CD14-positive monocyte (primary cell): ENCODE measurements around the gene NOL6. TPM values are rescaled to one million over a fixed set of nuclear protein-coding genes. Genes with fewer than 3 reads are reported as not detected.
A peak's percentile ranks its signal among the peaks of the same experiment; 100 is the strongest.

ENCODE experiments used
- DNase-seq, 3 donors: peaks; one replicate each; pipeline ENCODE4 v3.0.0-alpha.2; 2011 to 2022
- H2AFZ ChIP-seq: 2 replicates; pipeline ENCODE4 v1.6.0; 2012; ENCODE audit warnings: mild to moderate bottlenecking, low read depth, low read length, inconsistent platforms; ENCODE audit not compliant: insufficient read depth, poor library complexity, severe bottlenecking
- H3K27ac ChIP-seq, 2 donors: 1 replicate in 1 of 2; 2 replicates in 1 of 2; pipeline ENCODE4 v1.5.1; 2012 to 2013; ENCODE audit warnings: low read length in 2 of 2, control low read depth in 1 of 2, inconsistent platforms in 1 of 2, low read depth in 1 of 2, mild to moderate bottlenecking in 1 of 2
- H3K27me3 ChIP-seq, 2 donors: one replicate each; pipeline versions ENCODE4 v1.6.0 to v1.6.1; 2011 to 2013; ENCODE audit warnings: low read length in 2 of 2; ENCODE audit not compliant: control insufficient read depth in 2 of 2, insufficient read depth in 2 of 2
- H3K36me3 ChIP-seq, 2 donors: replicated peaks in 1 of 2; 1 replicate in 1 of 2; 2 replicates in 1 of 2; pipeline versions ENCODE4 v1.5.1 to v1.6.1; 2012 to 2013; ENCODE audit warnings: low read length in 2 of 2, control low read depth in 1 of 2, inconsistent platforms in 1 of 2, mild to moderate bottlenecking in 1 of 2; ENCODE audit not compliant: insufficient read depth in 2 of 2, control insufficient read depth in 1 of 2
- H3K4me1 ChIP-seq, 2 donors: 1 replicate in 1 of 2; 2 replicates in 1 of 2; pipeline versions ENCODE4 v1.5.1 to v1.6.1; 2012 to 2013; ENCODE audit warnings: low read length in 2 of 2, control low read depth in 1 of 2, inconsistent platforms in 1 of 2, mild to moderate bottlenecking in 1 of 2, moderate library complexity in 1 of 2; ENCODE audit not compliant: insufficient read depth in 2 of 2, control insufficient read depth in 1 of 2
- H3K4me2 ChIP-seq: replicated peaks from 2 replicates; pipeline ENCODE3; 2012; ENCODE audit warnings: low read length, moderate library complexity, mild to moderate bottlenecking; ENCODE audit not compliant: poor library complexity, severe bottlenecking; ENCODE audit errors: extremely low read depth
- H3K4me3 ChIP-seq, 3 experiments: fragments of 200-600 bp in 1 of 3; sonication (generic) in 1 of 3; replicated peaks in 1 of 3; 1 replicate in 2 of 3; 2 replicates in 1 of 3; pipeline ENCODE4 v1.5.1; 2011 to 2013; ENCODE audit warnings: low read length in 3 of 3, mild to moderate bottlenecking in 3 of 3, control low read depth in 2 of 3, low read depth in 2 of 3, inconsistent platforms in 1 of 3, moderate library complexity in 1 of 3
- H3K79me2 ChIP-seq: 2 replicates; pipeline ENCODE4 v1.6.0; 2012; ENCODE audit warnings: mild to moderate bottlenecking, control low read depth, inconsistent platforms, low read length, moderate library complexity; ENCODE audit not compliant: insufficient read depth
- H3K9ac ChIP-seq: 2 replicates; pipeline ENCODE4 v1.6.0; 2017; ENCODE audit warnings: low read length, mild to moderate bottlenecking; ENCODE audit not compliant: insufficient read depth, poor library complexity, severe bottlenecking
- H3K9me3 ChIP-seq, 2 donors: replicated peaks in 1 of 2; 1 replicate in 1 of 2; 2 replicates in 1 of 2; pipeline versions ENCODE4 v1.5.1 to v1.6.1; 2012 to 2013; ENCODE audit warnings: low read length in 2 of 2, control low read depth in 1 of 2; ENCODE audit not compliant: control insufficient read depth in 1 of 2, insufficient read depth in 1 of 2
- H4K20me1 ChIP-seq: 2 replicates; pipeline ENCODE4 v1.6.0; 2012; ENCODE audit warnings: mild to moderate bottlenecking, low read length, control low read depth, moderate library complexity; ENCODE audit not compliant: insufficient read depth
- H3K27ac Mint-ChIP-seq, 7 donors: one replicate each; pipeline ENCODE4 v1.8.0; 2020; ENCODE audit warnings: mild to moderate bottlenecking in 7 of 7, mixed read lengths in 7 of 7, moderate library complexity in 6 of 7, inconsistent platforms in 2 of 7
- H3K27me3 Mint-ChIP-seq, 3 donors: one replicate each; pipeline ENCODE4 v1.8.0; 2021 to 2022; ENCODE audit warnings: low read depth in 3 of 3, mild to moderate bottlenecking in 3 of 3, mixed read lengths in 3 of 3, moderate library complexity in 3 of 3, inconsistent platforms in 1 of 3
- H3K36me3 Mint-ChIP-seq, 2 donors: one replicate each; pipeline ENCODE4 v1.8.0; 2020; ENCODE audit warnings: mixed read lengths in 2 of 2, inconsistent platforms in 1 of 2, mild to moderate bottlenecking in 1 of 2
- H3K4me1 Mint-ChIP-seq: one replicate; pipeline ENCODE4 v1.8.0; 2020; ENCODE audit warnings: mild to moderate bottlenecking, mixed read lengths
- H3K4me3 Mint-ChIP-seq, 2 donors: one replicate each; pipeline ENCODE4 v1.8.0; 2020; ENCODE audit warnings: mild to moderate bottlenecking in 2 of 2, mixed read lengths in 2 of 2, moderate library complexity in 1 of 2
- H3K9me3 Mint-ChIP-seq, 7 donors: one replicate each; pipeline ENCODE4 v1.8.0; 2020 to 2022; ENCODE audit warnings: mixed read lengths in 7 of 7, mild to moderate bottlenecking in 6 of 7, moderate library complexity in 6 of 7, inconsistent platforms in 2 of 7
- WGBS: methylation state at CpG from one replicate; pipeline ENCODE4 v1.1.5; 2013; ENCODE audit warnings: missing lambda C conversion rate; ENCODE audit not compliant: insufficient coverage; 5-methylcytosine and 5-hydroxymethylcytosine counted together
- intact Hi-C, 2 donors: fragments of 100-400 bp; cut with micrococcal nuclease; formaldehyde crosslinking; loops; one replicate each; pipeline versions ENCODE4 v1.15.0 to v1.15.1; 2023
- polyA plus RNA-seq, 3 donors: library from polyadenylated mRNA; depleted of rRNA in 1 of 3; unstranded in 2 of 3; stranded (reverse) in 1 of 3; fragments of 300-500 nt in 2 of 3; fragments of >200 nt in 1 of 3; fragmentation: Illumina TruSeq in 2 of 3; gene quantifications; 1 replicate in 2 of 3; 2 replicates in 1 of 3; pipeline ENCODE4 v1.2.3, GENCODE V29; 2012 to 2021
- TF ChIP-seq, protein P1 (sequence below): fragments of 200-600 bp; IDR thresholded peaks from one replicate; pipeline ENCODE4 v1.8.0; 2022; ENCODE audit warnings: antibody characterized with exemption, mild to moderate bottlenecking

Gene NOL6
- polyA plus RNA-seq, 3 donors: 4.6 to 21.9 (median 10.1) TPM

DNA sequence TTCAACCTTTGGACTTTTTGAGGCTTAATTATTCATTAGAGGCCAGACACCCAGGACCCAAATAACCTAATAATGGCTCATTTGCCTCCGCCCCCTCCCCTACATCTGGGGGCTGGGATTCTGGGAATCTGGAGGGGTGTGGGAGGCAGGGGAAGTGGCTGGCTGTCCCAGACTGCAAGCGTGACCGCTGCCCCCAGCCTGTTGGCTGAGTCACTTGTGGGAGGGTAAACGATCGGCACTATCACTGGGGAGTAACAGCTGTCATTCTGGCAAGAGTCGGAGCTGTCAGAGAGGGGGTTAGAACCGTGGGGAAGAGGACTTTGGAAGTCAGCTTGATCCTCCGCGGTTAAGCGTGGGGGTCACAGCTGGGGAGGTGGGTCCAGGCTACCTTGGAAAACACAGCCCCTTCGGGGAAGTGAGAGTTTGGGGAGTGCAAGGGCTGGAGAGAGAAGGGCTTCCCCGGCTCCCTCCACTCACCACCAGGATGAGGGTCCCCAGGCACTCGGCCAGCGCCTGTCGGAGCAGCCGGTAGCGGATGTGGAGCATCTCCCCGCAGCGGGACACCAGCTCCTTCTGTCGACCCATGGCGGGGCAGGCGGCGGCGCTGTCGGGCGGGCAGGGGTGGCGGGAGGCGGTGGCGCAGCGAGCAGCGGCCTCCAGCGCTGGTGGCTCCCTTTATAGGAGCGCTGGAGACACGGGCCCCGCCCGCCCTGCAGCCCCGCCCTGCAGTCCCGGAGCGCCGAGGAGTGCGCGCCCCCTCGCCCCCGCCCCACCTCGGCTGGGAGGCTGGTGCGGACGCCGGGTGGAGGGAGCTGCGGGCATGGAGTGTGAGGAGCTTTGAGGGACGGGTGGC, 26.6 kb downstream of the NOL6 start, which contains the start of gene AQP3:
Gene AQP3, minus strand, starts transcription at position 648 of the 853 bp plus-strand sequence. Its CDS starts 63 bp downstream, at position 585.
- WGBS: under 1% methylated on average over 47 of the region's 50 CpGs
- H3K27ac Mint-ChIP-seq: peak within 1 kb of the TSS in 4 of 7 donors; percentile 23 to 75 (median 67)
- no peak within 1 kb of the TSS for H3K27ac ChIP-seq
- no peaks in the 10 kb centered on the region for H3K79me2 ChIP-seq
- peak within 1 kb of the TSS; percentile 39 to 74 (median 39) for H3K4me3 ChIP-seq
- TF ChIP-seq, protein P1, sequence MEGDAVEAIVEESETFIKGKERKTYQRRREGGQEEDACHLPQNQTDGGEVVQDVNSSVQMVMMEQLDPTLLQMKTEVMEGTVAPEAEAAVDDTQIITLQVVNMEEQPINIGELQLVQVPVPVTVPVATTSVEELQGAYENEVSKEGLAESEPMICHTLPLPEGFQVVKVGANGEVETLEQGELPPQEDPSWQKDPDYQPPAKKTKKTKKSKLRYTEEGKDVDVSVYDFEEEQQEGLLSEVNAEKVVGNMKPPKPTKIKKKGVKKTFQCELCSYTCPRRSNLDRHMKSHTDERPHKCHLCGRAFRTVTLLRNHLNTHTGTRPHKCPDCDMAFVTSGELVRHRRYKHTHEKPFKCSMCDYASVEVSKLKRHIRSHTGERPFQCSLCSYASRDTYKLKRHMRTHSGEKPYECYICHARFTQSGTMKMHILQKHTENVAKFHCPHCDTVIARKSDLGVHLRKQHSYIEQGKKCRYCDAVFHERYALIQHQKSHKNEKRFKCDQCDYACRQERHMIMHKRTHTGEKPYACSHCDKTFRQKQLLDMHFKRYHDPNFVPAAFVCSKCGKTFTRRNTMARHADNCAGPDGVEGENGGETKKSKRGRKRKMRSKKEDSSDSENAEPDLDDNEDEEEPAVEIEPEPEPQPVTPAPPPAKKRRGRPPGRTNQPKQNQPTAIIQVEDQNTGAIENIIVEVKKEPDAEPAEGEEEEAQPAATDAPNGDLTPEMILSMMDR: no peak
- H3K36me3 Mint-ChIP-seq: no peaks in the 10 kb centered on the region
- H3K9me3 ChIP-seq: no peaks in the 10 kb centered on the region
- peaks cover 0 to 5% (median 0%) of the 10 kb centered on the region in 7 donors for H3K9me3 Mint-ChIP-seq
- H3K27me3 ChIP-seq: peaks cover 3 to 13% of the 10 kb centered on the region in 2 donors
- H3K36me3 ChIP-seq: no peaks in the 10 kb centered on the region
- peak within 1 kb of the TSS; percentile 54 for H3K9ac ChIP-seq
- peak within 1 kb of the TSS; percentile 89 for H3K4me2 ChIP-seq
- H3K27me3 Mint-ChIP-seq: peaks cover 20 to 31% (median 20%) of the 10 kb centered on the region in 3 donors
- peak within 1 kb of the TSS; percentile 77 for H2AFZ ChIP-seq
- peaks cover 11 to 16% of the 10 kb centered on the region in 2 donors for H3K4me1 ChIP-seq
- no peaks in the 10 kb centered on the region for H4K20me1 ChIP-seq
- peaks cover 16% of the 10 kb centered on the region for H3K4me1 Mint-ChIP-seq
- H3K4me3 Mint-ChIP-seq: peak within 1 kb of the TSS; percentile 82 to 96
- intact Hi-C loops: no loop called here
- peak; percentile 25 to 40 (median 28) for DNase-seq

DNA sequence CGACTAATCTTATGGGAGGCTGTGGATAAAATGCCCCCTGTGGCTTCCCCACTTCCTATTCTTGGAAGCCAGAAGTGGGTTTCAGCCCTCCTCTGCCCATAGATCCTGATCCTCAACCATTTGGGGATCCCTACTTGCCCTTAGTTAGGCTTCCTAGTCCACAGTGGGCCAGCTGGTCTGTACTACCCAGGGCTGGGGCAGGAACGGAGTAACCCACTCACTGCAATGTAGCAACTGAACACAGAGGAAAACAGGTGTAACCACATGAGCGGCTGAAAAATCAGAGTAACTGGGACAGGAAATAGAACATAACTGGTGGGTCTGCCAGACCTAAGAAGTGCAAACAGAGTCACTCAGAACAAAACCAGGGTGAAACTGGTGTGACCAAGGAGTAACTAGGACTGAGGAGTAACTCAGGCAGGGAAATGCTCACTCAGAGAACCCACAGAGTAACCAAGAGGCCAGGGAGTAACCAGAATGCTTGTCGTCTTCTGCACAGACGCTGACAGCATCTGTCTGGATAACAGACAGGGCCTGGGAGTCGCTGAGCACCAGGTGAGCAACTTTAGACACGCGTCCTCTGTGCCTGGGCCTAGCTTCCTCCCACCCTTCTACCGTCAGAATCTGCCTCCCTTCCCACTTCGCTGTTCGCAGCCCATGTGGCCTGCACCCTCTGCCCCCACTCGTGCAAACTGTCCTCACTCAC, 27.3 kb downstream of the NOL6 start:
- Mint-ChIP-seq H3K27me3 (peaks cover 20 to 31% (median 20%) of the 10 kb centered on the region in 3 donors), H3K27ac (peak overlapping the region in 2 of 7 donors; percentile 23 to 75), H3K4me3 (peak overlapping the region; percentile 82 to 96), H3K36me3 (no peaks in the 10 kb centered on the region), H3K4me1 (peaks cover 16% of the 10 kb centered on the region), H3K9me3 (peaks cover 0 to 5% (median 0%) of the 10 kb centered on the region in 7 donors)
- 29% methylated on average over 10 of the region's 12 CpGs for WGBS
- no peak for DNase-seq
- Histone ChIP-seq H3K4me3 (peak overlapping the region in 1 of 3 experiments; percentile 74), H3K27me3 (peaks cover 3 to 13% of the 10 kb centered on the region in 2 donors), H3K27ac (no peak overlapping the region), H3K9ac (peak overlapping the region; percentile 54), H3K79me2 (no peaks in the 10 kb centered on the region), H3K36me3 (no peaks in the 10 kb centered on the region), H3K9me3 (no peaks in the 10 kb centered on the region), H3K4me2 (peak overlapping the region; percentile 89), H3K4me1 (peaks cover 11 to 16% of the 10 kb centered on the region in 2 donors), H4K20me1 (no peaks in the 10 kb centered on the region), H2AFZ (peak overlapping the region; percentile 77)
- TF ChIP-seq, protein P1: no peak
- intact Hi-C loops: no loop called here
